Measurements from ENCODE around the gene ZNF217.

ZNF217 gene

GRCh38 chr20:53582574-53583351 is 10.9 kb downstream of the ZNF217 start:
- DNase-seq (ENCODE audit: low read depth) = peak; percentile 97
- no peak overlapping the region for H3K4me3 ChIP-seq (replicated peaks; ENCODE audit: low read depth, low read length)

GRCh38 chr20:53582251-53582570 is 11.4 kb downstream of the ZNF217 start:
- no peak for TF ChIP-seq CTCF (IDR thresholded peaks at IDR 0.05; ENCODE audit: low read length, missing control alignments)
- no peak for DNase-seq (ENCODE audit: low read depth)
- H3K4me3 ChIP-seq (replicated peaks; ENCODE audit: low read depth, low read length) = no peak overlapping the region

More at GRCh38 chr20:53582574-53583351, 10.9 kb downstream of the ZNF217 start:
- TF ChIP-seq CTCF (IDR thresholded peaks at IDR 0.05; ENCODE audit: low read length, missing control alignments) = no peak

GRCh38 chr20:53581444-53582250 is 12.0 kb downstream of the ZNF217 start:
- no peak for TF ChIP-seq CTCF (IDR thresholded peaks at IDR 0.05; ENCODE audit: low read length, missing control alignments)
- no peak overlapping the region for H3K4me3 ChIP-seq (replicated peaks; ENCODE audit: low read depth, low read length)
- no peak for DNase-seq (ENCODE audit: low read depth)

- DNase-seq (ENCODE audit: low read depth) = no peak
- H3K4me3 ChIP-seq (replicated peaks; ENCODE audit: low read depth, low read length) = no peak overlapping the region
- TF ChIP-seq CTCF (IDR thresholded peaks at IDR 0.05; ENCODE audit: low read length, missing control alignments) = peak; percentile 3
Observed at GRCh38 chr20:53580376-53581111, 13.1 kb downstream of the ZNF217 start.

- DNase-seq (ENCODE audit: low read depth) = peak; percentile 91
- H3K4me3 ChIP-seq (replicated peaks; ENCODE audit: low read depth, low read length) = peak overlapping the region; percentile 4
Observed at GRCh38 chr20:53579581-53580375, 13.9 kb downstream of the ZNF217 start.

More at GRCh38 chr20:53579581-53580375, 13.9 kb downstream of the ZNF217 start:
- TF ChIP-seq CTCF (IDR thresholded peaks at IDR 0.05; ENCODE audit: low read length, missing control alignments) = no peak

All from fibroblast of pulmonary artery (primary cell).